MM.1S (cell line): ENCODE results near the gene TBL1XR1.
A peak's percentile ranks its signal among the peaks of the same experiment; 100 is the strongest.

Experiments used
- DNase-seq: peaks from one replicate; pipeline ENCODE4 v3.0.0-alpha.2; 2015
- H2AFZ ChIP-seq: fragments of 300-600 bp; sonication (generic); 2 replicates; pipeline ENCODE4 v1.6.0; 2016; ENCODE audit warnings: antibody characterized with exemption, low read length
- H3F3A ChIP-seq: fragments of 300-600 bp; sonication (generic); 2 replicates; pipeline ENCODE4 v1.6.1; 2016; ENCODE audit warnings: mild to moderate bottlenecking, antibody characterized with exemption, low read length, moderate library complexity, mixed read lengths; ENCODE audit not compliant: insufficient read depth
- H3K27ac ChIP-seq: fragments of 300-600 bp; sonication (generic); 2 replicates; pipeline ENCODE4 v1.5.1; 2016; ENCODE audit warnings: mild to moderate bottlenecking, low read length
- H3K27me3 ChIP-seq: fragments of 300-600 bp; sonication (generic); replicated peaks from 2 replicates; pipeline ENCODE4 v1.6.0; 2016; ENCODE audit warnings: low read length; ENCODE audit not compliant: insufficient read depth
- H3K36me3 ChIP-seq: fragments of 300-600 bp; sonication (generic); replicated peaks from 2 replicates; pipeline ENCODE4 v1.6.1; 2016; ENCODE audit warnings: mild to moderate bottlenecking, low read length, mixed read lengths; ENCODE audit not compliant: insufficient read depth
- H3K4me1 ChIP-seq: fragments of 300-600 bp; sonication (generic); 2 replicates; pipeline ENCODE4 v1.6.1; 2016; ENCODE audit warnings: low read length, mixed read lengths
- H3K4me2 ChIP-seq: fragments of 300-600 bp; sonication (generic); 2 replicates; pipeline ENCODE4 v1.6.0; 2016; ENCODE audit warnings: low read depth, low read length
- H3K4me3 ChIP-seq: fragments of 300-600 bp; sonication (generic); 2 replicates; pipeline ENCODE4 v1.5.1; 2016; ENCODE audit warnings: low read length, mixed read lengths
- H3K79me2 ChIP-seq: fragments of 300-600 bp; sonication (generic); 2 replicates; pipeline ENCODE4 v1.6.1; 2016; ENCODE audit warnings: mixed run types, low read length, mixed read lengths
- H3K9ac ChIP-seq: fragments of 300-600 bp; sonication (generic); 2 replicates; pipeline ENCODE4 v1.6.1; 2016; ENCODE audit warnings: low read length, mixed read lengths
- H3K9me2 ChIP-seq: fragments of 300-600 bp; sonication (generic); replicated peaks from 2 replicates; pipeline ENCODE4 v1.6.1; 2016; ENCODE audit warnings: mild to moderate bottlenecking, low read length, mixed read lengths; ENCODE audit not compliant: insufficient read depth
- H3K9me3 ChIP-seq: fragments of 300-600 bp; sonication (generic); replicated peaks from 2 replicates; pipeline ENCODE4 v1.6.1; 2016; ENCODE audit warnings: mild to moderate bottlenecking, low read length, mixed read lengths; ENCODE audit not compliant: insufficient read depth
- H4K20me1 ChIP-seq: fragments of 300-600 bp; sonication (generic); 2 replicates; pipeline ENCODE4 v1.6.1; 2016; ENCODE audit warnings: mild to moderate bottlenecking, low read length, moderate library complexity, mixed read lengths; ENCODE audit not compliant: insufficient read depth
- EZH2 ChIP-seq: fragments of 300-600 bp; sonication (generic); optimal IDR thresholded peaks from 2 replicates; pipeline ENCODE3; 2017; ENCODE audit warnings: low read depth, mild to moderate bottlenecking, antibody characterized with exemption, low read length, mixed read lengths
- EZH2phosphoT487 ChIP-seq: fragments of 300-600 bp; sonication (generic); IDR thresholded peaks from 2 replicates; pipeline ENCODE4 v1.6.1; 2018; ENCODE audit warnings: antibody characterized with exemption, low read length
- TF ChIP-seq, protein P1 (sequence below): fragments of 300-600 bp; sonication (generic); IDR thresholded peaks from 2 replicates; pipeline ENCODE4 v1.5.1; 2016; ENCODE audit warnings: antibody characterized with exemption, low read length, mixed read lengths

Gene TBL1XR1

DNA sequence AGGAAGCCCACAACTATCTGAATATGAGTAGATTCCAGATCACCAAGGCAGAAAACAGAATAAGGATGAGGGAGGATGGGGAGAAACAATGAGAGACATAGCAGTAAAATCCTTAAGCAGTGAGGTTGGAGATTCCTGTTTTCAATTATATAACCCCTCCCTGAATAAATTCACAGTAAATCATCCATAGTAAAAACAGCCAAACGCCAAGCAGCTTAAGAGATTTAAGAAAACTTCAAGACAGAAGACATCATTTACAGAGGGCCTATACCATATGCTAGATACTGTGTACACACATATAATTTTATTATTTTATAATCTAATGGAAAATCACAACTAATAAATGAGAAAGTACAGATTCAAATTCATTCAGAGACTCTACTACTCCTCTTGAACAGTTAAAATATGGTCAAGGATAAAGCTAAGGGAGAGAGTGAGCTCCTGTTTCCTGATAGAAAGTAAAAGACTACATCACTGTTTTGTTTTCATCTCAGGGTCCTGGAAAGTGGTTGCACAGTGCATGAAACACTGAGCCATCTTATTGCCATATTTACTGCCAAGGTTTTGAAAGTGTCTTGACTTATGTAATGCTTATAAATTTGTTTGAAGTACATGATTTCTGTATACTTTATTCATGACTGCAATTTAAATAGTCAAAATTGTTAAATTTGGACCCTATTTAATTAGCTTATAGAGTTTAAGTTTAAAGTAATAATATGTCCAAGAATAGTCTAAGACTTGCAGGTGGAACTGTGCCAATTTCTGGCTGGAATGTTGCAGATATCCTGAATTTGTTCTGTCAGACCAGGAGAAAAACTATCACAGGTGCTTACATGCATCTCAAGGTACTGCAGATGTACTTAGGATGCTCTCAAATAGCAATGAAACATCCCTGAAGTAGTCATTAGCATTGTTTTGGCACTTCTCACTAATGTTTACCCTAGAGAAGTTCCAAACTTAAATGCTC, 141.4 kb downstream of the TBL1XR1 start:
- Histone ChIP-seq H3K9me2 (no peaks in the 10 kb centered on the region), H3K4me3 (no peak overlapping the region), H3K4me2 (no peak overlapping the region; the same call in 1 of the 2 replicates), H3K4me1 (peaks cover 48% of the 10 kb centered on the region), H3K9me3 (no peaks in the 10 kb centered on the region), H3K27me3 (no peaks in the 10 kb centered on the region), H2AFZ (no peak overlapping the region), H3F3A (peaks cover 32% of the 10 kb centered on the region), H3K79me2 (peaks cover 94% of the 10 kb centered on the region), H4K20me1 (0 out of 2 replicates have a peak, but pooled peaks cover 4% of the 10 kb centered on the region), H3K27ac (peak overlapping the region; percentile 34; the same call in 1 of the 2 replicates), H3K36me3 (peaks cover 19% of the 10 kb centered on the region; the same call in 1 of the 2 replicates), H3K9ac (no peak overlapping the region)
- DNase-seq, result peak; percentile 47
- TF ChIP-seq EZH2 (no peak), EZH2phosphoT487 (no peak)
- TF ChIP-seq, protein P1, sequence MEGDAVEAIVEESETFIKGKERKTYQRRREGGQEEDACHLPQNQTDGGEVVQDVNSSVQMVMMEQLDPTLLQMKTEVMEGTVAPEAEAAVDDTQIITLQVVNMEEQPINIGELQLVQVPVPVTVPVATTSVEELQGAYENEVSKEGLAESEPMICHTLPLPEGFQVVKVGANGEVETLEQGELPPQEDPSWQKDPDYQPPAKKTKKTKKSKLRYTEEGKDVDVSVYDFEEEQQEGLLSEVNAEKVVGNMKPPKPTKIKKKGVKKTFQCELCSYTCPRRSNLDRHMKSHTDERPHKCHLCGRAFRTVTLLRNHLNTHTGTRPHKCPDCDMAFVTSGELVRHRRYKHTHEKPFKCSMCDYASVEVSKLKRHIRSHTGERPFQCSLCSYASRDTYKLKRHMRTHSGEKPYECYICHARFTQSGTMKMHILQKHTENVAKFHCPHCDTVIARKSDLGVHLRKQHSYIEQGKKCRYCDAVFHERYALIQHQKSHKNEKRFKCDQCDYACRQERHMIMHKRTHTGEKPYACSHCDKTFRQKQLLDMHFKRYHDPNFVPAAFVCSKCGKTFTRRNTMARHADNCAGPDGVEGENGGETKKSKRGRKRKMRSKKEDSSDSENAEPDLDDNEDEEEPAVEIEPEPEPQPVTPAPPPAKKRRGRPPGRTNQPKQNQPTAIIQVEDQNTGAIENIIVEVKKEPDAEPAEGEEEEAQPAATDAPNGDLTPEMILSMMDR, result no peak

DNA sequence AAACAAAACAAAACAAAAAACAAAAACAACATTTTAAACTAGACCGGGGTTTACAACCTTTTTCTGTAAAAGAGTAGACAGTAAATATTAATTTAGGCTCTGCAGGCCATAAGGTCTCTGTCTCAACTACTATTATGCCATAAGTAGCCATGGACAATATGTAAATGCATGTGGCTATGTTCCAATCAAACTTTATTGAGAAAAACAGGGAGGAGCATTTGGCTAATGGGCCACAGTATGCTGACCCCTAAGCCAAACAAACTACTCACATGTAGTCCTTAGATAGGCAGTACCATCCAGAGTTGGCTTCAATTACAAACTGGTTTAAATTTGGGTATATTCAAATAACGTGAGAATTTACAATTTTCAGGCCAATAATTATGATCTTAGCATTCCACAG, 144.2 kb downstream of the TBL1XR1 start:
- peaks cover 26% of the 10 kb centered on the region for H3K4me1 ChIP-seq
- H3K9ac ChIP-seq, result no peak overlapping the region
- peaks cover 99% of the 10 kb centered on the region for H3K79me2 ChIP-seq
- peaks cover 4% of the 10 kb centered on the region; the same call in 1 of the 2 replicates for H4K20me1 ChIP-seq
- H3K4me2 ChIP-seq, result no peak overlapping the region
- peaks cover 24% of the 10 kb centered on the region for H3F3A ChIP-seq
- H3K36me3 ChIP-seq, result peaks cover 28% of the 10 kb centered on the region; the same call in 1 of the 2 replicates
- H3K27me3 ChIP-seq, result no peaks in the 10 kb centered on the region
- TF ChIP-seq EZH2 (no peak), EZH2phosphoT487 (no peak)
- TF ChIP-seq, protein P1, result no peak
- no peak overlapping the region for H3K4me3 ChIP-seq
- no peaks in the 10 kb centered on the region for H3K9me3 ChIP-seq
- H2AFZ ChIP-seq, result no peak overlapping the region
- H3K9me2 ChIP-seq, result no peaks in the 10 kb centered on the region
- no peak overlapping the region for H3K27ac ChIP-seq
- DNase-seq, result no peak

DNA sequence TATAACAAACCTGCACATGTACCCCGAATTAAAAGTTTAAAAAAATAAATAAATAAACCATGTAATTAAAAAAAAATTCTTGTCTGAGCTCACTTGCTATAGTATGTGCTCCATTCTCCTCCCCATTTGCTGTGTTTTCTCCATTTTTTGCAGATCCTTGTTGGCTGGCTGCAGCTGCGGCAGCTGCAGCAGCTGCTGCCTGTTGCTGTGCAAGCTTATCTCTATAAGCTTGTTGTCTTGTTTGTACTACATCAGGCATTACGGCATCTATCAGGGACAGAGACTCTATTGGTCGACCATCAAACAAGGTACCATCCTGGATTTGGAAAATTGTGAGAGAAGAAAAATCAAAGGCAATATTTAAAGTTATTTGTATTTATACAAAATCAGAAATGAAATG, 145.9 kb downstream of the TBL1XR1 start:
- DNase-seq, result no peak

More for the DNA sequence above, 145.9 kb downstream of the TBL1XR1 start:
- no peak overlapping the region for H3K4me2 ChIP-seq
- H3K9me3 ChIP-seq, result no peaks in the 10 kb centered on the region
- peaks cover 9% of the 10 kb centered on the region for H3F3A ChIP-seq
- H4K20me1 ChIP-seq, result peaks cover 4% of the 10 kb centered on the region; the same call in 1 of the 2 replicates
- H3K27ac ChIP-seq, result no peak overlapping the region
- H3K79me2 ChIP-seq, result peaks cover 99% of the 10 kb centered on the region
- no peak overlapping the region for H3K4me3 ChIP-seq
- H3K27me3 ChIP-seq, result no peaks in the 10 kb centered on the region
- no peak for TF ChIP-seq EZH2
- no peak for TF ChIP-seq EZH2phosphoT487
- TF ChIP-seq, protein P1, result no peak
- peaks cover 9% of the 10 kb centered on the region for H3K4me1 ChIP-seq
- no peaks in the 10 kb centered on the region for H3K9me2 ChIP-seq
- H3K36me3 ChIP-seq, result peaks cover 42% of the 10 kb centered on the region; the same call in 1 of the 2 replicates
- no peak overlapping the region for H2AFZ ChIP-seq
- no peak overlapping the region for H3K9ac ChIP-seq
